ENCODE measurements around the gene KSR2. TPM values are rescaled to one million over a fixed set of nuclear protein-coding genes. Genes with fewer than 3 reads are reported as not detected.

Gene KSR2
- total and polyA plus RNA-seq, 2 of the 4 experiments (the other 2 are of a cell fraction) = not detected

DNA sequence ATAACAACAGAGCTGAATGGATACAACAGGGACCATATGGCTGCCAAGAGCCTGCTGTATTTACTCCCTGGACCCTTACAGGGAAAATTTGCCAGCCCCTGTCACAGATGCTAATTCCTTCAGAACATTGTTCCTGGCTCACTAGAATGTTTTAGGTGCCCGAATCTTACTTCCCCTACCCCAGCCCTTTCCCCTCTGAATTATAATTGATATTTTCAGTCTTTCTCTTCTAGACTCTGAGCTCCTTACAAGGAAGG, 235.3 kb downstream of the KSR2 start:
- Histone ChIP-seq H3K79me1 (ENCODE audit: low read depth in 1 of 2, low read length in 2 of 2) (no peaks in the 10 kb centered on the region), H4K20me1 (ENCODE audit: insufficient read depth, low read length) (no peaks in the 10 kb centered on the region), H3K56ac (ENCODE audit: extremely low read depth, insufficient read depth, low read length) (no peak overlapping the region), H3K4ac (ENCODE audit: low read depth, low read length) (no peak overlapping the region), H3K27ac (ENCODE audit: insufficient read depth, low read length) (no peak overlapping the region), H3K4me2 (ENCODE audit: low read depth, low read length) (no peak overlapping the region), H3K18ac (ENCODE audit: low read depth, low read length) (no peak overlapping the region), H3K4me3 (ENCODE audit: insufficient read depth, low read depth, low read length) (no peak overlapping the region), H3K27me3 (ENCODE audit: control insufficient read depth, insufficient read depth, low read length) (no peaks in the 10 kb centered on the region), H2BK15ac (ENCODE audit: low read depth, low read length) (no peak overlapping the region), H2BK20ac (ENCODE audit: low read depth, low read length) (no peak overlapping the region), H2BK120ac (ENCODE audit: low read depth, low read length) (no peak overlapping the region), H3K9me1 (ENCODE audit: insufficient read depth, low read length) (no peaks in the 10 kb centered on the region), H3K9me3 (ENCODE audit: control insufficient read depth, insufficient read depth, low read length) (peaks cover 26% of the 10 kb centered on the region), H2AFZ (replicated peaks; ENCODE audit: low read length, poor library complexity) (no peak overlapping the region), H3K36me3 (ENCODE audit: control insufficient read depth, insufficient read depth, low read length) (no peaks in the 10 kb centered on the region), H3K9ac (ENCODE audit: low read depth, low read length) (no peak overlapping the region), H4K91ac (ENCODE audit: insufficient read depth, low read depth, low read length) (no peak overlapping the region), H2AK5ac (ENCODE audit: low read depth, low read length) (no peak overlapping the region), H4K5ac (ENCODE audit: low read depth, low read length) (no peak overlapping the region), H2AK9ac (replicated peaks; ENCODE audit: low read depth, low read length, poor library complexity) (no peak overlapping the region), H2BK5ac (ENCODE audit: low read depth, low read length, poor library complexity, severe bottlenecking) (no peak overlapping the region), H3K14ac (replicated peaks; ENCODE audit: low read depth, low read length) (no peak overlapping the region), H4K8ac (ENCODE audit: low read depth in 2 of 2, low read length in 2 of 2) (no peak overlapping the region), H3K23ac (ENCODE audit: low read depth, low read length) (no peak overlapping the region), H3K4me1 (ENCODE audit: control insufficient read depth, insufficient read depth, low read length) (no peaks in the 10 kb centered on the region)
- intact Hi-C loops (cut with micrococcal nuclease) (no loop called here), in situ Hi-C loops (cut with MboI; ENCODE audit: low sequenced_read_pairs) (no loop called here), dilution Hi-C loops (cut with HindIII; ENCODE audit: low sequenced_read_pairs, unreplicated experiment) (no loop called here)
- DNase-seq = no peak
- ATAC-seq (ENCODE audit: low read depth) = no peak
- ChIA-PET CTCF (no interaction called here), POLR2A (ENCODE audit: unreplicated experiment) (no interaction called here)
- no CpG with 5 or more reads among the region's 1 CpG for WGBS, 2 experiments (ENCODE audit: extremely low coverage in 2 of 2, insufficient read length in 1 of 2)
- no TSS peak for BruUV-seq (replicated peaks)
- TF ChIP-seq SMC3 (IDR thresholded peaks at IDR 0.05; ENCODE audit: low read depth, low read length) (no peak), CEBPB (IDR thresholded peaks at IDR 0.05; ENCODE audit: low read depth, low read length) (no peak), RCOR1 (IDR thresholded peaks at IDR 0.05; ENCODE audit: insufficient replicate concordance, low read length) (no peak), MAFK (IDR thresholded peaks at IDR 0.05; ENCODE audit: low read depth, low read length) (no peak), MAZ (IDR thresholded peaks at IDR 0.05; ENCODE audit: borderline replicate concordance, low read depth, low read length) (no peak), RFX5 (IDR thresholded peaks at IDR 0.05; ENCODE audit: low read depth, low read length) (no peak), RAD21 (IDR thresholded peaks at IDR 0.05; ENCODE audit: low read length) (no peak), NFE2L2 (IDR thresholded peaks at IDR 0.05; ENCODE audit: low read depth, low read length) (no peak), MXI1 (IDR thresholded peaks at IDR 0.05; ENCODE audit: borderline replicate concordance, low read depth, low read length) (no peak), BHLHE40 (IDR thresholded peaks at IDR 0.05; ENCODE audit: low read depth, low read length) (no peak), POLR2A (IDR thresholded peaks at IDR 0.05; ENCODE audit: low read depth, low read length) (no peak), FOS (IDR thresholded peaks at IDR 0.05; ENCODE audit: low read depth, low read length) (no peak), CHD1 (IDR thresholded peaks at IDR 0.05; ENCODE audit: low read depth, low read length) (no peak)
- TF ChIP-seq, protein P1, sequence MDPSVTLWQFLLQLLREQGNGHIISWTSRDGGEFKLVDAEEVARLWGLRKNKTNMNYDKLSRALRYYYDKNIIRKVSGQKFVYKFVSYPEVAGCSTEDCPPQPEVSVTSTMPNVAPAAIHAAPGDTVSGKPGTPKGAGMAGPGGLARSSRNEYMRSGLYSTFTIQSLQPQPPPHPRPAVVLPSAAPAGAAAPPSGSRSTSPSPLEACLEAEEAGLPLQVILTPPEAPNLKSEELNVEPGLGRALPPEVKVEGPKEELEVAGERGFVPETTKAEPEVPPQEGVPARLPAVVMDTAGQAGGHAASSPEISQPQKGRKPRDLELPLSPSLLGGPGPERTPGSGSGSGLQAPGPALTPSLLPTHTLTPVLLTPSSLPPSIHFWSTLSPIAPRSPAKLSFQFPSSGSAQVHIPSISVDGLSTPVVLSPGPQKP (IDR thresholded peaks at IDR 0.05; ENCODE audit: borderline replicate concordance, low read depth, low read length) = no peak
- TF ChIP-seq, protein P2, sequence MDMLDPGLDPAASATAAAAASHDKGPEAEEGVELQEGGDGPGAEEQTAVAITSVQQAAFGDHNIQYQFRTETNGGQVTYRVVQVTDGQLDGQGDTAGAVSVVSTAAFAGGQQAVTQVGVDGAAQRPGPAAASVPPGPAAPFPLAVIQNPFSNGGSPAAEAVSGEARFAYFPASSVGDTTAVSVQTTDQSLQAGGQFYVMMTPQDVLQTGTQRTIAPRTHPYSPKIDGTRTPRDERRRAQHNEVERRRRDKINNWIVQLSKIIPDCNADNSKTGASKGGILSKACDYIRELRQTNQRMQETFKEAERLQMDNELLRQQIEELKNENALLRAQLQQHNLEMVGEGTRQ (IDR thresholded peaks at IDR 0.05; ENCODE audit: low read depth, low read length) = no peak
- TF ChIP-seq, protein P3, sequence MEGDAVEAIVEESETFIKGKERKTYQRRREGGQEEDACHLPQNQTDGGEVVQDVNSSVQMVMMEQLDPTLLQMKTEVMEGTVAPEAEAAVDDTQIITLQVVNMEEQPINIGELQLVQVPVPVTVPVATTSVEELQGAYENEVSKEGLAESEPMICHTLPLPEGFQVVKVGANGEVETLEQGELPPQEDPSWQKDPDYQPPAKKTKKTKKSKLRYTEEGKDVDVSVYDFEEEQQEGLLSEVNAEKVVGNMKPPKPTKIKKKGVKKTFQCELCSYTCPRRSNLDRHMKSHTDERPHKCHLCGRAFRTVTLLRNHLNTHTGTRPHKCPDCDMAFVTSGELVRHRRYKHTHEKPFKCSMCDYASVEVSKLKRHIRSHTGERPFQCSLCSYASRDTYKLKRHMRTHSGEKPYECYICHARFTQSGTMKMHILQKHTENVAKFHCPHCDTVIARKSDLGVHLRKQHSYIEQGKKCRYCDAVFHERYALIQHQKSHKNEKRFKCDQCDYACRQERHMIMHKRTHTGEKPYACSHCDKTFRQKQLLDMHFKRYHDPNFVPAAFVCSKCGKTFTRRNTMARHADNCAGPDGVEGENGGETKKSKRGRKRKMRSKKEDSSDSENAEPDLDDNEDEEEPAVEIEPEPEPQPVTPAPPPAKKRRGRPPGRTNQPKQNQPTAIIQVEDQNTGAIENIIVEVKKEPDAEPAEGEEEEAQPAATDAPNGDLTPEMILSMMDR (conservative IDR thresholded peaks at IDR 0.05; ENCODE audit: low read depth, low read length) = no peak

All from IMR-90 (cell line).